H1 (cell line): ENCODE results near the gene TNRC6B. TPM values are rescaled to one million over a fixed set of nuclear protein-coding genes. Genes with fewer than 3 reads are reported as not detected.

Experiments
- CTCF ChIA-PET: fragments of 300-600 bp; sonication (Branson Sonifier 250); formaldehyde crosslinking; loops from one replicate; lab custom pipeline; 2021; ENCODE audit not compliant: partially characterized antibody; lab: Charles Lee
- POLR2A ChIA-PET: fragments of 300-600 bp; sonication (Branson Sonifier 250); formaldehyde crosslinking; loops from one replicate; lab custom pipeline; 2021; ENCODE audit warnings: inconsistent platforms; ENCODE audit not compliant: partially characterized antibody; lab: Charles Lee
- DNase-seq, 2 experiments: peaks; one replicate each; pipeline versions ENCODE4 v3.0.0 to v3.0.0-alpha.2; 2010 to 2022; ENCODE audit warnings: low spot score in 2 of 2, low read depth in 1 of 2, mixed read lengths in 1 of 2
- FAIRE-seq: peaks from 2 replicates; lab custom pipeline; 2011; peaks lifted over from hg19 to GRCh38; lab: Jason Lieb, UNC
- H2AFZ ChIP-seq: 2 replicates; pipeline ENCODE4 v1.8.1; 2012; ENCODE audit warnings: low read length, inconsistent platforms
- H2AK5ac ChIP-seq: 2 replicates; pipeline ENCODE4 v1.6.1; 2013; ENCODE audit warnings: low read depth, low read length
- H2BK120ac ChIP-seq: replicated peaks from 2 replicates; pipeline ENCODE3; 2013; ENCODE audit warnings: low read depth, low read length, inconsistent platforms
- H2BK12ac ChIP-seq: 2 replicates; pipeline ENCODE4 v1.6.1; 2013; ENCODE audit warnings: low read depth, low read length
- H2BK15ac ChIP-seq: 2 replicates; pipeline ENCODE4 v1.6.1; 2013; ENCODE audit warnings: low read length
- H2BK20ac ChIP-seq: 2 replicates; pipeline ENCODE4 v1.6.1; 2013; ENCODE audit warnings: low read length
- H2BK5ac ChIP-seq: 2 replicates; pipeline ENCODE4 v1.6.1; 2013; ENCODE audit warnings: low read depth, low read length
- H3K14ac ChIP-seq: 2 replicates; pipeline ENCODE4 v1.6.1; 2013; ENCODE audit warnings: inconsistent platforms; ENCODE audit not compliant: insufficient read length
- H3K18ac ChIP-seq: 2 replicates; pipeline ENCODE4 v1.6.1; 2013; ENCODE audit warnings: low read length; ENCODE audit errors: extremely low read depth
- H3K23ac ChIP-seq: 2 replicates; pipeline ENCODE4 v1.6.1; 2013; ENCODE audit warnings: inconsistent platforms; ENCODE audit not compliant: insufficient read length
- H3K23me2 ChIP-seq: 2 replicates; pipeline ENCODE4 v1.6.1; 2013; ENCODE audit warnings: low read depth, low read length
- H3K27ac ChIP-seq: 2 replicates; pipeline ENCODE4 v1.6.1; 2011; ENCODE audit warnings: low read depth, low read length, inconsistent platforms
- H3K27me3 ChIP-seq, 4 experiments: replicated peaks in 1 of 4; 1 replicate in 1 of 4; 2 replicates in 3 of 4; pipeline versions ENCODE4 v1.6.1 to v1.8.1; 2011 to 2013; ENCODE audit warnings: low read length in 3 of 4, mild to moderate bottlenecking in 3 of 4, inconsistent platforms in 2 of 4, mixed read lengths in 2 of 4, moderate library complexity in 1 of 4; ENCODE audit not compliant: control insufficient read depth in 3 of 4, insufficient read depth in 3 of 4; ENCODE audit errors: extremely low read depth in 1 of 4
- H3K36me3 ChIP-seq, 4 experiments: 2 replicates each; pipeline versions ENCODE4 v1.6.1 to v1.8.1; 2011 to 2013; ENCODE audit warnings: mild to moderate bottlenecking in 4 of 4, low read length in 3 of 4, moderate library complexity in 2 of 4, control low read depth in 1 of 4, inconsistent platforms in 1 of 4; ENCODE audit not compliant: insufficient read depth in 4 of 4, control insufficient read depth in 2 of 4
- H3K4ac ChIP-seq: replicated peaks from 2 replicates; pipeline ENCODE3; 2013; ENCODE audit warnings: low read length, low read depth, mixed read lengths, inconsistent platforms; ENCODE audit not compliant: insufficient read length
- H3K4me1 ChIP-seq, 4 experiments: replicated peaks in 1 of 4; 1 replicate in 1 of 4; 2 replicates in 3 of 4; pipeline versions ENCODE4 v1.6.1 to v1.8.1; 2011 to 2013; ENCODE audit warnings: low read length in 3 of 4, inconsistent platforms in 2 of 4, mixed read lengths in 1 of 4; ENCODE audit not compliant: insufficient read depth in 4 of 4, control insufficient read depth in 3 of 4
- H3K4me2 ChIP-seq, 2 experiments: 2 replicates each; pipeline versions ENCODE4 v1.6.1 to v1.8.1; 2011 to 2013; ENCODE audit warnings: low read depth in 2 of 2, low read length in 2 of 2, control low read depth in 1 of 2, inconsistent platforms in 1 of 2, mild to moderate bottlenecking in 1 of 2; ENCODE audit not compliant: insufficient read depth in 1 of 2
- H3K4me3 ChIP-seq, 4 experiments: fragments of 200-600, 300-600 bp in 1 of 4; sonication (generic), shearing (Covaris generic), sonication (Bioruptor Twin) in 1 of 4; 2 replicates each; pipeline versions ENCODE4 v1.5.1 to v1.8.1; 2011 to 2016; ENCODE audit warnings: low read length in 4 of 4, low read depth in 3 of 4, control low read depth in 2 of 4, inconsistent platforms in 2 of 4, mild to moderate bottlenecking in 2 of 4, mixed read lengths in 1 of 4, moderate library complexity in 1 of 4; ENCODE audit not compliant: insufficient read depth in 2 of 4; ENCODE audit errors: extremely low read depth in 1 of 4
- H3K56ac ChIP-seq: replicated peaks from 2 replicates; pipeline ENCODE3; 2013; ENCODE audit warnings: low read depth, mild to moderate bottlenecking, mixed read lengths, low read length, inconsistent platforms; ENCODE audit not compliant: insufficient read length
- H3K79me1 ChIP-seq: 2 replicates; pipeline ENCODE4 v1.6.1; 2013; ENCODE audit warnings: low read depth, low read length, control low read depth
- H3K79me2 ChIP-seq, 2 experiments: 2 replicates each; pipeline versions ENCODE4 v1.6.1 to v1.8.1; 2012 to 2013; ENCODE audit warnings: low read length in 2 of 2, mild to moderate bottlenecking in 2 of 2, inconsistent platforms in 1 of 2; ENCODE audit not compliant: insufficient read depth in 2 of 2, control insufficient read depth in 1 of 2
- H3K9ac ChIP-seq, 4 experiments: replicated peaks in 1 of 4; 1 replicate in 1 of 4; 2 replicates in 3 of 4; pipeline versions ENCODE4 v1.6.1 to v1.8.1; 2011 to 2013; ENCODE audit warnings: low read depth in 3 of 4, low read length in 3 of 4, control low read depth in 2 of 4, mild to moderate bottlenecking in 2 of 4, moderate library complexity in 2 of 4, inconsistent platforms in 1 of 4; ENCODE audit errors: extremely low read depth in 1 of 4
- H3K9me3 ChIP-seq, 2 experiments: 2 replicates each; pipeline versions ENCODE4 v1.6.1 to v1.8.1; 2012 to 2013; ENCODE audit warnings: mild to moderate bottlenecking in 2 of 2, moderate library complexity in 2 of 2, control low read depth in 1 of 2, inconsistent platforms in 1 of 2, low read depth in 1 of 2, low read length in 1 of 2, mixed read lengths in 1 of 2; ENCODE audit not compliant: insufficient read depth in 2 of 2
- H4K20me1 ChIP-seq, 2 experiments: replicated peaks in 1 of 2; 2 replicates each; pipeline versions ENCODE3 to v1.8.1; 2011 to 2013; ENCODE audit warnings: inconsistent platforms in 2 of 2, low read length in 2 of 2, mild to moderate bottlenecking in 1 of 2; ENCODE audit not compliant: insufficient read depth in 2 of 2, control insufficient read depth in 1 of 2
- H4K5ac ChIP-seq: 2 replicates; pipeline ENCODE4 v1.6.1; 2013; ENCODE audit warnings: low read length, low read depth, mixed read lengths, inconsistent platforms; ENCODE audit not compliant: insufficient read length
- H4K8ac ChIP-seq: 2 replicates; pipeline ENCODE4 v1.8.0; 2013; ENCODE audit warnings: mild to moderate bottlenecking, moderate library complexity, low read length, inconsistent platforms; ENCODE audit not compliant: insufficient read depth; ENCODE audit errors: extremely low read depth
- H4K91ac ChIP-seq: replicated peaks from 2 replicates; pipeline ENCODE3; 2013; ENCODE audit warnings: low read length, mixed read lengths, inconsistent platforms; ENCODE audit not compliant: insufficient read length
- BRCA1 ChIP-seq: IDR thresholded peaks from 2 replicates; pipeline ENCODE4 v1.6.1; 2012; ENCODE audit warnings: low read depth, low read length, improper control_type of control experiment
- GABPA ChIP-seq: IDR thresholded peaks from 2 replicates; pipeline ENCODE4 v1.6.1; 2011; ENCODE audit warnings: mild to moderate bottlenecking, low read length, moderate library complexity, borderline replicate concordance; ENCODE audit not compliant: insufficient read depth
- KDM1A ChIP-seq: fragments of 200-600, 300-600 bp; sonication (generic); IDR thresholded peaks from 2 replicates; pipeline ENCODE4 v1.7.1; 2016; ENCODE audit warnings: mild to moderate bottlenecking, low read length, borderline replicate concordance
- KDM4A ChIP-seq: IDR thresholded peaks from one replicate; pipeline ENCODE4 v1.7.1; 2012; ENCODE audit warnings: low read depth, mild to moderate bottlenecking, moderate library complexity, low read length, inconsistent platforms; ENCODE audit not compliant: severe bottlenecking
- NANOG ChIP-seq: IDR thresholded peaks from 2 replicates; pipeline ENCODE4 v1.6.1; 2011; ENCODE audit warnings: low read length, low read depth, mild to moderate bottlenecking, inconsistent platforms; ENCODE audit not compliant: insufficient read depth, poor library complexity, severe bottlenecking
- SP4 ChIP-seq: IDR thresholded peaks from 2 replicates; pipeline ENCODE4 v1.6.1; 2012; ENCODE audit warnings: low read length, inconsistent platforms
- TEAD4 ChIP-seq: IDR thresholded peaks from 2 replicates; pipeline ENCODE4 v1.6.1; 2012; ENCODE audit warnings: low read depth, low read length, inconsistent platforms, mixed read lengths
- WGBS, 2 experiments: shearing (Covaris generic) in 1 of 2; methylation state at CpG; one replicate each; pipeline versions ENCODE4 v1.1.6 to v1.1.7; 2013 to 2015; ENCODE audit warnings: low lambda C conversion rate in 2 of 2, mixed read lengths in 2 of 2, inconsistent platforms in 1 of 2, low coverage in 1 of 2, missing lambda C conversion rate in 1 of 2; ENCODE audit not compliant: insufficient replicate concordance in 2 of 2, insufficient coverage in 1 of 2, insufficient read length in 1 of 2; ENCODE audit errors: extremely low coverage in 1 of 2, missing lambda C conversion rate in 1 of 2; 5-methylcytosine and 5-hydroxymethylcytosine counted together
- polyA plus RNA-seq, 7 experiments: library from polyadenylated mRNA; depleted of rRNA in 3 of 7; stranded (reverse) in 5 of 7; unstranded in 2 of 7; fragments of >200 nt in 5 of 7; fragments of 200-250 nt in 2 of 7; gene quantifications; 1 replicate in 5 of 7; 2 replicates in 1 of 7; 4 replicates in 1 of 7; pipeline versions ENCODE4 v1.2.1 to v1.2.3, GENCODE V29; 2011 to 2013; ENCODE audit warnings: missing spikeins in 2 of 7, mixed read lengths in 2 of 7
- total RNA-seq: library from RNA; stranded (reverse); fragmentation: NEBNext Ultra II Directional; extraction: Animal tissue kit (Norgen Biotek cat#: 25700); gene quantifications from 2 replicates; pipeline ENCODE4 v1.2.1, GENCODE V29; 2021
- TF ChIP-seq, protein P1 (sequence below): IDR thresholded peaks from 2 replicates; pipeline ENCODE4 v1.6.1; 2012; ENCODE audit warnings: inconsistent platforms

TNRC6B gene
- total and polyA plus RNA-seq, 2 of the 8 experiments (the other 6 are each of a cell fraction or from before 2014, with no cell fraction given): 12.5 to 48.9 TPM

DNA sequence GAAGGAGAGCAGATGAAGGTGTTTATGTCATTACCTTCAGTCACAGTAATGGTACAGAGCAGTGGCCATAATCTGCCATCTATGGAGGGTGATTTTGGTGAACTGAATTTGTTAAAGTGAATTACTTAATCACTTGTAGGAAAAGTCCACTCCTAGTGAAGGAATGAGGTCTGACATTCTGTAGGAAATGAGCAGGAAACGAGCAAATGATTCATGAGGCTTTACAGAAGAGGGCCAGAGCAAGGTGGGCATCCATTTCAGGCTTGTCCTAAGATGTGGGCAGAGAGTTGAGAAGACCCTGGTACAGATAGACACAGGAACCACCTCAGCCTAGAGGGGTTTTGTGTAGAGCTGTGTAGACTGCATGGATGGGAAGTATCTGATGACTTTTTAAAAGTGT is 186.7 kb downstream of the TNRC6B start:
- Histone ChIP-seq H2BK12ac (no peak overlapping the region), H3K36me3 (peaks cover 67 to 97% (median 82%) of the 10 kb centered on the region in 4 experiments), H4K5ac (no peak overlapping the region), H4K91ac (no peak overlapping the region), H3K4me1 (no peaks in the 10 kb centered on the region), H4K8ac (no peak overlapping the region), H2AFZ (no peak overlapping the region), H3K4me2 (no peak overlapping the region), H3K56ac (no peak overlapping the region), H2BK20ac (no peak overlapping the region), H3K79me1 (0 out of 2 replicates have a peak, but pooled peaks cover 2% of the 10 kb centered on the region), H3K79me2 (no peaks in the 10 kb centered on the region), H2BK120ac (no peak overlapping the region), H3K4ac (no peak overlapping the region), H3K23ac (no peak overlapping the region), H3K9ac (no peak overlapping the region), H3K27me3 (no peaks in the 10 kb centered on the region), H2BK5ac (no peak overlapping the region), H2BK15ac (no peak overlapping the region), H3K27ac (no peak overlapping the region), H3K23me2 (no peaks in the 10 kb centered on the region), H3K9me3 (no peaks in the 10 kb centered on the region; a peak in 1 of 4 replicates), H4K20me1 (peaks cover 3 to 4% of the 10 kb centered on the region in 2 experiments), H2AK5ac (no peak overlapping the region), H3K18ac (no peak overlapping the region), H3K14ac (no peak overlapping the region), H3K4me3 (no peak overlapping the region)
- no peak for DNase-seq
- ChIA-PET POLR2A (interaction anchor here (2.0 to 2.2 kb wide), 2 partner anchors 17 to 19 kb away, joined by 4 to 5 read pairs; partner anchors contain the start of gene ADSL), CTCF (no interaction called here)
- no peak for FAIRE-seq
- 86% methylated on average over 1 of the region's 1 CpG; no CpG with 5 or more reads in 1 of the 2 experiments for WGBS, 2 experiments
- no peak for TF ChIP-seq NANOG
- TF ChIP-seq, protein P1, sequence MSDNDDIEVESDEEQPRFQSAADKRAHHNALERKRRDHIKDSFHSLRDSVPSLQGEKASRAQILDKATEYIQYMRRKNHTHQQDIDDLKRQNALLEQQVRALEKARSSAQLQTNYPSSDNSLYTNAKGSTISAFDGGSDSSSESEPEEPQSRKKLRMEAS: no peak
- TF ChIP-seq KDM4A: no peak
- TF ChIP-seq KDM1A: no peak
- TF ChIP-seq BRCA1: no peak
- no peak for TF ChIP-seq TEAD4
- no peak for TF ChIP-seq SP4
- no peak for TF ChIP-seq GABPA
- TF ChIP-seq, all 59 proteins: peak for 0
